Panc1 (cell line): ENCODE data around the gene TANGO2. TPM values are rescaled to one million over a fixed set of nuclear protein-coding genes. Genes with fewer than 3 reads are reported as not detected.

ENCODE experiments used
- ATAC-seq: fragments of 200-7000 bp; cut with Tn5 transposase; 2 replicates; pipeline ENCODE4 v1.9.1; 2020; ENCODE audit warnings: mild to moderate bottlenecking, moderate library complexity
- BruUV-seq: library from RNA; stranded (reverse); fragments of 400-500 nt; replicated peaks from 2 replicates; lab custom pipeline; 2021; lab: Mats Ljungman, UMichigan
- CTCF ChIA-PET: fragments of 300-600 bp; sonication (Branson Sonifier 250); formaldehyde crosslinking; loops from one replicate; lab custom pipeline; 2022; ENCODE audit warnings: antibody characterized with exemption; lab: Charles Lee
- POLR2A ChIA-PET: fragments of 300-600 bp; sonication (Branson Sonifier 250); formaldehyde crosslinking; loops from one replicate; lab custom pipeline; 2022; ENCODE audit warnings: antibody characterized with exemption; lab: Charles Lee
- DNase-seq: peaks from one replicate; pipeline ENCODE4 v3.0.0-alpha.2; 2010; ENCODE audit warnings: low read depth, low spot score
- H3K27ac ChIP-seq: 2 replicates; pipeline ENCODE4 v1.5.1; 2011; ENCODE audit warnings: mild to moderate bottlenecking, low read length, inconsistent platforms
- H3K27me3 ChIP-seq: fragments of 200-500 bp; sonication (Bioruptor generic); 2 replicates; pipeline ENCODE4 v1.6.0; 2014; ENCODE audit warnings: low read length, inconsistent platforms; ENCODE audit not compliant: control insufficient read depth, insufficient read depth
- H3K36me3 ChIP-seq: fragments of 200-500 bp; sonication (Bioruptor generic); 2 replicates; pipeline ENCODE4 v1.5.1; 2014; ENCODE audit warnings: inconsistent platforms, mild to moderate bottlenecking, low read length, moderate library complexity; ENCODE audit not compliant: control insufficient read depth, insufficient read depth
- H3K4me1 ChIP-seq: 2 replicates; pipeline ENCODE4 v1.5.1; 2011; ENCODE audit warnings: inconsistent platforms, mild to moderate bottlenecking, low read length, moderate library complexity; ENCODE audit not compliant: control insufficient read depth, insufficient read depth
- H3K4me3 ChIP-seq, 2 experiments: 2 replicates each; pipeline ENCODE4 v1.5.1; 2011 to 2012; ENCODE audit warnings: low read depth in 2 of 2, low read length in 2 of 2, mild to moderate bottlenecking in 2 of 2, inconsistent platforms in 1 of 2, moderate library complexity in 1 of 2
- H3K9me3 ChIP-seq: fragments of 200-500 bp; sonication (Bioruptor generic); 2 replicates; pipeline ENCODE4 v1.5.1; 2014; ENCODE audit warnings: low read depth, mild to moderate bottlenecking, inconsistent platforms, low read length, moderate library complexity; ENCODE audit not compliant: control insufficient read depth, insufficient read depth
- POLR2AphosphoS5 ChIP-seq: IDR thresholded peaks from 2 replicates; pipeline ENCODE4 v1.6.1; 2012; ENCODE audit warnings: mild to moderate bottlenecking, low read depth, low read length, moderate library complexity
- SIN3A ChIP-seq: IDR thresholded peaks from 2 replicates; pipeline ENCODE4 v1.6.1; 2012; ENCODE audit warnings: low read depth, mild to moderate bottlenecking, low read length, moderate library complexity, borderline replicate concordance; ENCODE audit not compliant: insufficient read depth
- TCF7L2 ChIP-seq: IDR thresholded peaks from 2 replicates; pipeline ENCODE4 v1.6.1; 2011; ENCODE audit warnings: mild to moderate bottlenecking, low read depth, low read length, inconsistent platforms
- in situ Hi-C: cut with HindIII; loops from 2 replicates; pipeline ENCODE4 v1.10.0; 2016; ENCODE audit warnings: low sequenced_read_pairs, low pct_unique_long_range_greater_than_20kb
- intact Hi-C: fragments of 100-400 bp; cut with micrococcal nuclease; formaldehyde crosslinking; loops from one replicate; pipeline ENCODE4 v1.10.0; 2022; ENCODE audit not compliant: unreplicated experiment
- total RNA-seq: library from RNA; stranded (reverse); gene quantifications from one replicate; pipeline ENCODE4 v1.2.1, GENCODE V29; 2021; ENCODE audit not compliant: unreplicated experiment
- TF ChIP-seq, protein P1 (sequence below): fragments of 450-650 bp; IDR thresholded peaks from 2 replicates; pipeline ENCODE4 v1.5.1; 2017; ENCODE audit warnings: mild to moderate bottlenecking
- TF ChIP-seq, protein P2 (sequence below), 2 experiments: IDR thresholded peaks; 2 replicates each; pipeline ENCODE4 v1.6.1; 2011 to 2012; ENCODE audit warnings: low read depth in 2 of 2, control low read depth in 1 of 2, low read length in 1 of 2, mild to moderate bottlenecking in 1 of 2, moderate library complexity in 1 of 2; ENCODE audit not compliant: insufficient read depth in 1 of 2

Gene TANGO2
- total RNA-seq, 1 experiment from 2014 or later = 32.2 TPM

DNA sequence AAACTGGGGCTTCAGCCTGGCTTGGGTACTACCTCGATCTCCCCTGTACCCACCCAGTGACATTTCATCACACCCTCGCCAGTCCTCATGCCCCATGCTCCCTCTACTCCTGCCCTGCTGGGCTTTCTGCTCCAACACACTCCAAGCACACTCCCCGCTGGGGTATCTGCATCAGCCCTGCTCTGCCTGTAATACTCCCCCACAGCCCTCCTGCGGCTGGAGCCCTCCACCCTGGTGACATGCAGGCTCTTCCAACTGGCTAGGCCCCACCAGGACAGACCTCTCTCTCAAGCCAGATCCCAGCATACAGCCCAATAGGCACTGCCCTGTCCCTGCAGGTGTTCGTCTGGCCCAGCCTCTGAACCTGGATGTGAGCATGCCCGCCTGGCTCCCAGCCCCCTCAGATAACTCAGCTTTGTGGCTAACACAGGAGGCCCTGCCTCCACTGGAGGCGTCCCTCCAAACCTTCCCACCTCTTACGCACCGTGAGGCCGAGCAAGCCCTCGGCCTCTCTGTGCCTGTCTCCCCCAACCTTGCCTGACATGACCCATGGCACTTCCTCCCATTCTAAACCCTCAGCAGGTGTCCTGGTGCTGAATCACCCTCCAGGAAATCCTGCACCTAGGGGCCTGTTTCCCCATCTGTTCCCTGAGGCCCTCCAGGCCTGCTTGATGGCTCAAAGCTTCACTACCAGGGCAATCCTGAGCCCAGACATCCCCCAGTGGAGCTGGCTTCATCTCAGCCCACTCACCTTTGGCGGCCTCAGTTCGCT, 45.8 kb upstream of the TANGO2 start:
- intact Hi-C loops (loop anchor here (5.0 kb wide), 1 partner anchor 37 kb away; no protein-coding TSS in a partner anchor), in situ Hi-C loops (no loop called here)
- peak; percentile 14; the same call in 1 of the 2 replicates for ATAC-seq
- no peaks in the 10 kb centered on the region for H3K27me3 ChIP-seq
- peaks cover 11% of the 10 kb centered on the region for H3K4me1 ChIP-seq
- no peaks in the 10 kb centered on the region for H3K9me3 ChIP-seq
- no TSS peak for BruUV-seq
- POLR2A ChIA-PET = no interaction called here
- TF ChIP-seq SIN3A (no peak), POLR2AphosphoS5 (no peak), TCF7L2 (no peak)
- TF ChIP-seq, protein P1, sequence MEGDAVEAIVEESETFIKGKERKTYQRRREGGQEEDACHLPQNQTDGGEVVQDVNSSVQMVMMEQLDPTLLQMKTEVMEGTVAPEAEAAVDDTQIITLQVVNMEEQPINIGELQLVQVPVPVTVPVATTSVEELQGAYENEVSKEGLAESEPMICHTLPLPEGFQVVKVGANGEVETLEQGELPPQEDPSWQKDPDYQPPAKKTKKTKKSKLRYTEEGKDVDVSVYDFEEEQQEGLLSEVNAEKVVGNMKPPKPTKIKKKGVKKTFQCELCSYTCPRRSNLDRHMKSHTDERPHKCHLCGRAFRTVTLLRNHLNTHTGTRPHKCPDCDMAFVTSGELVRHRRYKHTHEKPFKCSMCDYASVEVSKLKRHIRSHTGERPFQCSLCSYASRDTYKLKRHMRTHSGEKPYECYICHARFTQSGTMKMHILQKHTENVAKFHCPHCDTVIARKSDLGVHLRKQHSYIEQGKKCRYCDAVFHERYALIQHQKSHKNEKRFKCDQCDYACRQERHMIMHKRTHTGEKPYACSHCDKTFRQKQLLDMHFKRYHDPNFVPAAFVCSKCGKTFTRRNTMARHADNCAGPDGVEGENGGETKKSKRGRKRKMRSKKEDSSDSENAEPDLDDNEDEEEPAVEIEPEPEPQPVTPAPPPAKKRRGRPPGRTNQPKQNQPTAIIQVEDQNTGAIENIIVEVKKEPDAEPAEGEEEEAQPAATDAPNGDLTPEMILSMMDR = no peak
- TF ChIP-seq, protein P2, sequence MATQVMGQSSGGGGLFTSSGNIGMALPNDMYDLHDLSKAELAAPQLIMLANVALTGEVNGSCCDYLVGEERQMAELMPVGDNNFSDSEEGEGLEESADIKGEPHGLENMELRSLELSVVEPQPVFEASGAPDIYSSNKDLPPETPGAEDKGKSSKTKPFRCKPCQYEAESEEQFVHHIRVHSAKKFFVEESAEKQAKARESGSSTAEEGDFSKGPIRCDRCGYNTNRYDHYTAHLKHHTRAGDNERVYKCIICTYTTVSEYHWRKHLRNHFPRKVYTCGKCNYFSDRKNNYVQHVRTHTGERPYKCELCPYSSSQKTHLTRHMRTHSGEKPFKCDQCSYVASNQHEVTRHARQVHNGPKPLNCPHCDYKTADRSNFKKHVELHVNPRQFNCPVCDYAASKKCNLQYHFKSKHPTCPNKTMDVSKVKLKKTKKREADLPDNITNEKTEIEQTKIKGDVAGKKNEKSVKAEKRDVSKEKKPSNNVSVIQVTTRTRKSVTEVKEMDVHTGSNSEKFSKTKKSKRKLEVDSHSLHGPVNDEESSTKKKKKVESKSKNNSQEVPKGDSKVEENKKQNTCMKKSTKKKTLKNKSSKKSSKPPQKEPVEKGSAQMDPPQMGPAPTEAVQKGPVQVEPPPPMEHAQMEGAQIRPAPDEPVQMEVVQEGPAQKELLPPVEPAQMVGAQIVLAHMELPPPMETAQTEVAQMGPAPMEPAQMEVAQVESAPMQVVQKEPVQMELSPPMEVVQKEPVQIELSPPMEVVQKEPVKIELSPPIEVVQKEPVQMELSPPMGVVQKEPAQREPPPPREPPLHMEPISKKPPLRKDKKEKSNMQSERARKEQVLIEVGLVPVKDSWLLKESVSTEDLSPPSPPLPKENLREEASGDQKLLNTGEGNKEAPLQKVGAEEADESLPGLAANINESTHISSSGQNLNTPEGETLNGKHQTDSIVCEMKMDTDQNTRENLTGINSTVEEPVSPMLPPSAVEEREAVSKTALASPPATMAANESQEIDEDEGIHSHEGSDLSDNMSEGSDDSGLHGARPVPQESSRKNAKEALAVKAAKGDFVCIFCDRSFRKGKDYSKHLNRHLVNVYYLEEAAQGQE (IDR thresholded peaks at IDR 0.05; ENCODE audit: insufficient read depth in 1 of 2, low read depth in 2 of 2, low read length in 1 of 2) = no peak
- H3K27ac ChIP-seq = no peak overlapping the region
- no peak for DNase-seq
- no peak overlapping the region for H3K4me3 ChIP-seq
- CTCF ChIA-PET = interaction anchor here (2.3 kb wide), 1 partner anchor 38 kb away, joined by 6 read pairs; no protein-coding TSS in a partner anchor
- no peaks in the 10 kb centered on the region for H3K36me3 ChIP-seq

DNA sequence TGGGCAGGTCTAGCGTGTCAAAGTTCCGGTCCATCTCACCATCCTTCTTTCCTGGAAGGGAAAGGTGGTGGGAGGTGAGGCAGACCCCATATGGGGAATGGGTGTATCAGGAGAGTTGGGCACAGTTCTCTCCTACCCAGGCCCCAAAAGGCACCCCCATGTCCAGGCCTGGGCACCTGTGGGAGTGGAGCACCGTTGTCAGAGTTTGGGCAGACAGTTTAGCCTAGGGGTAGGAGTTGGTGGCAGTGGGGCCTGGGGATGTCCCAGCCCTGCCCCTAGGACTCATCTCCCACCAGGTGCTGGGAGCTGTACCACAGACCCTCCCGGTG, 45.2 kb upstream of the TANGO2 start:
- ATAC-seq (no peak), DNase-seq (no peak)
- POLR2A ChIA-PET = no interaction called here
- TF ChIP-seq SIN3A (no peak), POLR2AphosphoS5 (no peak), TCF7L2 (no peak)
- TF ChIP-seq, protein P1 = no peak
- TF ChIP-seq, protein P2 (IDR thresholded peaks at IDR 0.05; ENCODE audit: insufficient read depth in 1 of 2, low read depth in 2 of 2, low read length in 1 of 2) = no peak
- intact Hi-C loops = no loop called here
- Histone ChIP-seq H3K36me3 (no peaks in the 10 kb centered on the region), H3K9me3 (no peaks in the 10 kb centered on the region), H3K27me3 (no peaks in the 10 kb centered on the region), H3K4me1 (peaks cover 11% of the 10 kb centered on the region), H3K27ac (no peak overlapping the region), H3K4me3 (no peak overlapping the region)
- in situ Hi-C loops = no loop called here
- CTCF ChIA-PET = no interaction called here
- BruUV-seq = no TSS peak
